UCSD-AML1 (cell line): ENCODE results near the gene EBLN2.

ENCODE experiments used
- DNase-seq: peaks from one replicate; lab custom pipeline; 2025; ENCODE audit not compliant: unreplicated experiment; lab: John Stamatoyannopoulos, UW

Gene EBLN2

DNA sequence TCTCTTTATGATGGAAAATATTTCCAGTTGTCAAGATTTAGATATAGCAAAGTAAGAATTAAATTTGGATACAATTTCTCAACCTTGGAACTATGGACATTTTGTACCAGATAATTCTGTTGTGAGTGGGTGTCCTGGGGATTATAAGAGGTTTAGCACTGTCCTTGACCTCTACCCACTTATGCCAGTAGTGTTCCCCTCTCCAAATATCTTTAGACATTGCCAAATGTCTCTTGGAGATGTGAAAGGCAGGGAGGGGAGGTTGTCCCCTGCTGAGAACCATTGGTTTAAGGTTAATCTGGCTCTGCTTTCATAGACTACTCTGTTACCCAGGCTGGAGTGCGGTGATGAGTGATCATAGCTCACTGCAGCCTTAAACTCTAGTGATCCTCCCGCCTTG, at the start of gene EBLN2:
TSS of gene EBLN2 (plus strand) at position 244 of the 400 bp plus-strand sequence. CDS start 423 bp downstream, outside the sequence.
- no peak for DNase-seq

DNA sequence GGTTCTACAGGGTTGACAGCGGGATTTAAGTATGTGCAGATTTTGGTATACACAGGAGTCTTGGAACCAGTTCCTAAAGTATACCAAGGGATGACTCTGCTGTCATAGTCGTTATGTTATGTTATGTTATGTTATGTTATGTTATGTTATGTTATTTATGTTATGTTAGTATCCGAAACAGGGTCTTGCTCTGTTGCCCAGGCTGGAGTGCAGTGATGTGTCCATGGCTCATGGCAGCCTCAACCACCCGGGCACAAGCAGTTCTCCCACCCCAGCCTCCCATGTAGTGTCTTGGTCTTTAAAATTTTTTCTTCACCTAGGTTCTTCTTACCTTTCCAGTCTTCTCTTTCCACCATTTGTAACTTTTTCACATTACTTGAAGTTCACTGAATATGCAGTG, 43.2 kb upstream of the EBLN2 start:
- no peak for DNase-seq

DNA sequence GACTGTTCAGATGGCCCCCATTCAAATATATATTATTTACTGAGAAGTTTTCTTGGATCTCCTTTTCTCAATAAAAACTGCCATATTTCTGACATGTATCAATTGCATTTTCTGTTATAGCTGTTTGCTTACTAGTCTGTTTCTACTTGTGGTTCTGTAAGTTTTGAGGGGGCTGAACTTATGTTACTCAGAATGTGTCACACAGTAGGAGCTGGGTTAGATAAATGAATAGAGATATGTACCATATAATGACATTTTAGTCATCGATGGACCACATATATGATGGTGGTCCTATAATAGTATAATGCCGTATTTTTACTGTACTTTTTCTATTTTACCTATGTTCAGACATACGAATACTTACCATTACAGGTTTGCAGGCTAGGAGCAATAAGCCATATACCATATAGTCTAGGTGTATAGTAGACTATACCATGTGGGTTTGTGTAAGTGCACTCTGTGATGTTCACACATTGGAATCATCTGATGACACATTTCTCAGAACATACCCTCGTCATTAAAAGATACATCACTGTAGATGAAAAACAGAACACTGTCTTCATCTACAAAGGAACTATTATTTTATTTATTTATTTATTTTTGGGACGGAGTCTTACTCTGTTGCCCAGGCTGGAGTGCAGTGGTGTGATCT, 42.5 kb upstream of the EBLN2 start:
- no peak for DNase-seq

DNA sequence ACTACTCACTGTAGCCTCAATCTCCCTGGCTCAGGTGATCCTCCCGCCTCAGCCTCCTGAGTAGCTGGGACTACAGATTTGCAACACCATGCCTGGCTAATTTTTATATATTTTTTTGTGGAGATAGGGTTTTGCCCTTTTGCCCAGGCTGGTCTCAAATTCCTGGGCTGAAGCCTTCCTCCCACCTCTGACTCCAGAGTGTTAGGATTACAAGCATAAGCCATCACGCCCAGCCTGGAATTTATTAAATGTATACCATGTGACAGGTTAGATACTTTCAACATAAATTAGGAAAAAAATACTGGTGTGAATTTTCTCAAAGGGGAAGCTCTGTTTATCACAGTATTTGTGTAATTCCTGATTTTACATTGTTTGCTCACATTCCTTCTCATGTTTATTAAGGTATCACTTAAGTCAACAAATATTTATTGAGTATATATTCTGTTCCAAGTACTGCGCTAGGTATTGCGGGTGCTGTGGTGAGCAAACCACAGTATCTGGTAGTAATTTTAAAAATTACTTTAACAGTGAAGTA, 40.1 kb upstream of the EBLN2 start:
- no peak for DNase-seq

DNA sequence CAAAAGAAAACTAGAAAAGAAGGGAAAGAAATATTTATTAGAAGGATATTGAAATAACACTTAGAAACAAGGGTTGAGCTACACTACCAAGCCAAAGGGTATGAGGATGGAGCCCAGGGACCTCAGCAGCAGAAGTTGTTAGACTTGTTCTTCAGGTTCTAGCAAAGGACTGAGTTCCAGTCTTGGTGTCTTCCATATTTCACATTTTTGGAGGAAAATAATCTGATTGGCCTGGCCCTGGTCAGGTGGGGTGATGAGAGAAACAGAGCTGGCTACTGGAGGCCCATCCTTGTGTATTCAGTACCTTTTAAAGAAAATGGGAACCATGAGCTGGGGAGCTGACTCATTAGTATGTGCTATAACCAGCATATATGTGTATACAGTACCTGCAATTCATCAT, 36.6 kb upstream of the EBLN2 start:
- DNase-seq, result no peak

DNA sequence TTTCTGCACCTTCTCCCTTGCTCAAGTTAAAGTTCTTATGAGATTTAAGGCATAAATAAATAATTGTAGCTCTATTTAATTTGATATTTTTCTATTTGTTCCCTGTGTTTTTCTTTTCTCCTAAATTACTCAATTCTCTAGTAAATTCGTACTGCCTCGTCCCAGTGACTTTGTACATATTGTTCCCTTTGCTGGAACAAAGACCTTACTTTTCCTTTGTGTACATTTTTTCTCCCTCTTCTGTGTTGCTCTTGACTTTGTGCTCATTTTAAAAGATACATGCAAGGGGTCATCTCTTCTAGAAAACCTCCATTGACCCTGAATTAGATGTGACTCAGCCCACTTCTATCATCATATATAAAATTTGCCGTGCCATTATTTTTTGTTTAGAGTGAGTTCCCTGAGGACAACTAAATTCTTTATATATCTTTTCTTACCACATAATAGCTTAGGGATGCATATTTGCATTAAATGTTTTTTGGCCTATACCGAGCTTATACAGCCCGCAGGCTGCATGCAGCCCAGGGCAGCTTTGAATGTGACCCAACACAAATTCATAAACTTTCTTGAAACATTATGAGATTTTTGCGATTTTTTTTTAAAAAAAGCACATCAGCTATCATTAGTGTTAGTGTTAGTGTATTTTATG, 35.2 kb upstream of the EBLN2 start:
- no peak for DNase-seq

DNA sequence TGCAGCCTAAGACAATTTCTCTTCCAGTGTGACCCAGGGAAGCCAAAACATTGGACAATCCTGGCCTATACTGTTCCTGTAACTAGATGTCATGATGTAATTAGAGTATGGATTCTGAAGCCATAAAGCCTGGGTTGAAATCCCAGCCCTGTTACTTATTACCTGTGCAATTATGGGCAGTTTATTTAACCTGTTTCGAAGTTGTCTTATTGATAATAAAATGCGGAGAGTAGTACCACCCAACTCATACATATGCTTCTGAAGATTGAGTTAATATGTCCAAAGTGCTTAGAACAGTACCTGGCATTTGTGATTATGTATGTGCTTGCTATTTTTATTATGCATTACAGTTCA, 34.7 kb upstream of the EBLN2 start:
- no peak for DNase-seq

DNA sequence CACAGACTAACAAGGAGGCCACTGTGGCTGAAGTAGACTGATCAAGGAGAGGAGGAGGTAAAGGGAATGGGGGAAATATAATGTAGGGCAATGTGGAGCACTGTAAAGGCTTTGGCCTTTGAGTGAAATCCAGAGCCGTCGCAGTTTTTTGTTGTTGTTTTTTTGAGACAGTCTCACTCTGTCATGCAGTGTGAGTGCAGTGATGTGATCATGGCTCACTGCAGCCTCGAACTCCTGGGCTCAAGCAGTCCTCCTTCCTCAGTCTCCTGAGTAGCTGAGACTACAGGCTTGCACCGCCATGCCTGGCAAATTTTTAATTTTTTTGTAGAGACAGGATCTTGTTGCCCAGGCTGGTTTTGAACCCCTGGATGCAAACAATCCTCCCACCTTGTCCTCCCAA, 32.7 kb upstream of the EBLN2 start:
- no peak for DNase-seq

DNA sequence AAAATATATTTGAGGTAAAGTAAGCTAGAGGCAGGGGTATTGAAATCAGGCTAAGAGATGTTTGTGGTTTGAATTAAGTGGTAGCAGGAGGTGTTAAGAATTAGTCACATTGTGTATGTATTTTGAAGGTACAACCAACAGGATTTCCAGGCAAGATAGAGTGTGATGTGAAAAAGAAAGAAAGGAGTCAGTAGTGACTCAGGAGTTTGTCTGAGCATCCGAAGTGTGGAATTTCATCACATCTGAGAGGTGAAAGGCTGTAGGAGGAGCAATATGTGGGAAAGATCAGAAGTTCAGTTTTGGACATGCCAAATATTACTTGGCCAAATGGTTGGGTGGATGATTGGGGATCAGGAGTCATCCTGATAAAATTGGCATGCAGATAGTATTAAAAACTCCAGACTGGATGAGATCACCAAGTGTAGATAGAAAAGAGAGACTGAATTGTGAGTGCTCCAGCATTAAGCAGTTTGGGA, 32.1 kb upstream of the EBLN2 start:
- no peak for DNase-seq

DNA sequence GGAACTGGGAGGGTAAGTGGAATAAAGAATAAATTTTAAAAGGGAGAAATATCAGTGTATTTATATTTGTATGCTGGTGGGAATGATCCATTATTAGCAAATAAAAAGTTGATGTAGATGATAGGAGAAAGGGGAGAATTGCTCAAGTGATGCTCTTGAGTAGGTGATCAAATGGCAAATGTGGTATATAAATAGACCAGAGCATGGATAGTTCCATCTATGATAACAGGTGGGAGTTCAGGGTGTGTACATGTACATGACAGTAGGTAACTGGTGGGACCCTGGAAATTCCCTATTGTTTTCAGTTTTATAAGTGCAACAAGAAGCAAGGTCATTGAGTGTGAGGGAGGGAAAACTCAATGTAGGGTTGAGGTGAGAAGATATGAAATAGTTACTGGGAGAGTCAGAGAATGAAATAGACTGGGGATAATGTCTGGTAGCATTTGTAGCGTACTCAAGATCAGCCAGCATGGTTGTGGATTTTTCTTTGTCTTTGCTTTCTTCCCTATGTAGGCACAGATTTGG, 31.3 kb upstream of the EBLN2 start:
- DNase-seq, result no peak

DNA sequence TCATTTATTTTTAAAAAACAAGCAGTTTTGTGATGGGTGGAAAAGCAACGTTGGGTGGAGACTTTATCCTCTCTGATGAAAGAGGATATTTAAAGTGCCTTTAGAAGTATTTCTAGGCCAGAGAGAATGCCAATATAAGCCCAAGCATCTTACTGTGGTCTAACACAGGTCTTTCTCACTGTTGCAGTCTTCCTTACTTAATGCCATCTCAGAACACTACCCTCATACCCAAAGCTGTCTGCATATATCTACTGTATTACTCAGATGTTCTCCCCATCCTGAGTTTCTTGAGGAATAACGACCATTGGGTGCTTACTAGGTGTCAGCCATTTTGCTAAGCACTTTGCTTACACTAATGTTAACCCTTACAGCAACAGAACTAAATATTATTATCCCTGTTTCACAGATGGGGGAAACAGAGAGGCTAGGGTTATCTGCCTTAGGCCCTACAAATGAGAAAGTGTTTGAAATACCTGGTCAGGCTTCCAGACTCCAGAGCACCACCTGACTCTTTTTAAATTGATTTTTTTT, 29.8 kb upstream of the EBLN2 start:
- no peak for DNase-seq

DNA sequence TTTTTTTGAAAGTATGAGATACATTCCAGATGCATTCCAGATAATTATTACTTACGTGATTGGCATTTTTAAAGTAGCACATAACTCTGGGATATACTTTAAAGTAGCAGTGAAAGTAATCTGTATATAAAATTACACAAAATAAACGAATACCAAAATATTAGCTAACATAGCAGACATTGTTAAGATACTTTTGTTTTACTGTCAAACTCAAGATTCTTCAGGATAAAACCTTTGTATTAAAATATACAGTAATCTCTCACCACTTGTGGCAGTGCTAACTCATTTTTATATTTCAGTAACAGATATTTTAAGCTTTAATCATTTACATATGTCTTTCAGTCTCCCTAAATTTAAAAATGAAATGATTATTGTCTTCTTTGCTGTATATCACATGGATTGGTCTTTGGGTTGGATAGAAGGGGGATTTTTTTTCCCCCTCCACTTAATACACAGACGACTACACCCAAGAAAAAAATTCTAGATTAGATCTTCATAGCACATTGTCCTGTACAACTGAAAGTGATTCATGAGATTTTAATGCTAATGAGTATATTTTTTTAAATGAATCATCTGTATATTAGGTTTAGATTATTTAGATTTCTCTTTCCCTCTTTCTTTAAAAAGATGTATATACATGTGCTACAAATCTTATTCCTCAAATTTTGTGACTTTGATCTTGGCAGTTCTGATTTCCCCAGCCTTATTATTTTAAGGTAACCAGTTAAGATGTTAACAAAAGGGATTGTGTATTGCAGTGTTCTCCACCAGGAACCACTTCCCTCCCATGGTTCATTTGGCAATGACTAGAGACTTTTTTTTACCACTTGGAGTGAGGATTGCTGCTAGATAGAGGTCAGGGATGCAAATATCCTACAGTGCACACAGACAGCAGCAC, 24.5 kb upstream of the EBLN2 start:
- DNase-seq, result no peak

DNA sequence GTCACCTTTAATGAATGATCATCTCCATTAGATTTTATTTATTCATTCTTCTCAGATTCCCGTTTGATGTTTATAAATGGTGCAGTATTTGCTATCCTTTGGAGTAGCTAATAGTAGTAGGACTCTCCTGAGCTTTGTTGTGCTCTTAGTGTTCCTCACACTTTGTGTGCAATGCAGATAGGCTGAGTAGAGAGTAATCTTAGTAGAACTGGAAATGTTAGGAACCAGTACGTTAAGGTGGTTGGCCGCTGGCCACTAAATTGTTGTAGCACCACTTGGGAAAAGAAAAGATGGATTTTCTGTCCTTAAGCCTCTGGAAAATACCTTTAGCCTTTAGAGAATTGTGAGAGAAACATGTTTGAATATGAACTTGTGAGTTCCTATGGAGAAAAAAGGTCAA, 19.9 kb upstream of the EBLN2 start:
- no peak for DNase-seq

DNA sequence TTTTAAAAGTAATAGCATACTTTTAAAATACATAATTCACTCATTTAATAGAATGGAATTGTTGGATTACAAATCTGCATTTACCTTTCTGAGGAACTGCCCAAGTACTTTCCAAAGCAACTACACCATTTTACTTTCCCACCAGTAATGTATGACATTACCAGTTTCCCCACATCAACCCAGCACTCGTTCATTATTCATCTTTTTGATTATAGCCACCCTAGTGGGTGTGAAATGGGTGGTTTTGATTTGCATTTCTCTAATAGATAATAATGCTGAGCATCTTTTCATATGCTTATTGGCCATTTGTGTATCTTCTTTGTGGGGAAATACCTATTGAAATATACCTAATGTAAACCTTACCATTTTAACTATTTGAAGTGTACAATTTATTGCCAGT, 18.0 kb upstream of the EBLN2 start:
- DNase-seq, result no peak

DNA sequence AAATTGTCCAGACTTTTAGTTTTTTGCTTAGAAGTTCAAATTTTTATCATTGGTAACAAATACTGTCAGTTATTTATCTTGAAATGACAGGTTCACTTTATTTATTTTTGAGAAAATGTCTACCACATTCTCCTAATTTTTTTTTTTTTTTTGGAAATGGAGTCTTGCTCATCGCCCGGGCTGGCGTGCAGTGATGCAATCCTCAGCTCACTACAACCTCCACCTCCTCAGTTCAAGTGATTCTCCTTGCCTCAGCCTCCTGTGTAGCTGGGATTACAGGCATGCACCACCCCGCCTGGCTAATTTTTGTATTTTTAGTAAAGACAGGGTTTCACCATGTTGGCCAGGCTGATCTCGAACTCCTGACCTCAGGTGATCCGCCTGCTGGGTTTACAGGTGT, 16.1 kb upstream of the EBLN2 start:
- no peak for DNase-seq

DNA sequence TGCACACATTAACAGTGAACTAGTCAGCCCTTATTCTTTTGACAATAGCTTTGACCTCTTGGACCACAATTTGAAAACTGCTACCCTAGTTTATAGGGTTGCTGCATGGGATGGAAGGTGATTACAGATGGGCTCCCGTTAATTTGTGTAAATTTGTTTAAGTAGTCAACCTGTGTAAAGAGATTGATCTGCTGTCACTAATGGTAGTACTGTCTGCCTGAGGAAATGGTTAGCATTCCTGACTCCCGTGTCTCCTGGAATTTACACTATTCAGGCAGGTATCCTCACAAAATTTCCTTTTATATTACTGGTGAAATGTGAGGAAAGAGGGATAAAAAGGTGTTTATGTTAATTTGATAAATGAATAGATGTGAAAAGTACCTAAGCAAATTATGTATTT, 15.3 kb upstream of the EBLN2 start:
- no peak for DNase-seq

DNA sequence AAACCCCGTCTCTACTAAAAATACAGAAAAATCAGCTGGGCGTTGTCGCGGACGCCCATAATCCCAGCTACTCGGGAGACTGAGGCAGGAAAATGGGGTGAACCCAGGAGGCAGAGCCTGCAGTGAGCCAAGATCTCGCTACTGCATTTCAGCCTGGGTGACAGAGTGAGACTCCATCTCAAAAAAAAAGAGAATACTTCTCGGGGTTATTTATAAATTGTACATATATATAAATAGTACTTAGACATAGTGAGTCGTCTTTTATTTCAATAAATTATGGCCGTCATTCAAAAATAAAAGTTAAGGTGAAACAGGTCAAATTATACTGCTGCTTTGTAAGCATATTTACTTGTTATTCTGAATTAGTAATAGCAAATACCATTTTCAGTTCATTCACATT, 12.1 kb upstream of the EBLN2 start:
- DNase-seq, result no peak

DNA sequence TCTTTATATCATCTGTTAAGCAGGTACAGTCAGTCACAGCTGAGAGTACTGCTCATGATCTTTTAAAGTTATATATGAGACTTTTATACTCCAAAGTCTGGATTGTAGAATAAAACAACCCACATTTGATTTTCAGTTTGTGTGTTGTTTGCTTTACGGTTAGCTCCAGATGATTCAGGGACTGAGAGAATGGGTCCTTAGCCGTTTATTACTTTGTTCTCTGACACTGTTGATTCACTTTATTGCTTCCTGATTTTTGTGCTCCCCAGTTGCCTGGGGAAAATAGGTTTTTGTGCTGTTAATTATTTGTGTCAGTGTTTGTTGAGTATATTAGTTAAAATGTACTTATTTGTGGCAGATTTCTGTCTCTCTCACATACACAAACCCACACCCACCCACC, 8.6 kb upstream of the EBLN2 start:
- no peak for DNase-seq

DNA sequence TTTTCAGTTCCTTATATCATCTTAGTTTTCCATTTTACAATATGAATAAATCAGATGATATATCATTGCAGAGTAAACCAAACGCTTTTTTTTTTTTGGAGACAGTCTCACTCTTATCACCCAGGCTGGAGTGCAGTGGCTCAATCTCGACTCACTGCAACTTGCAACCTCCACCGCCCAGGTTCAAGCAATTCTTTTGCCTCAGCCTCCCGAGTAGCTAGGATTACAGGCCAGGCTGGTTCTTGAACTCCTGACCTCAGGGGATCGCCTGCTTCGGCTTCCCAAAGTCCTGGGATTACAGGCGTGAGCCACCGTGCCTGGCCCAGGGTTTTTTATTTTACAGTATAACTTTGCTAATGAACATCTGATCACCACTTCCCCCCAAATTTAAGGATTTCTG, 5.9 kb upstream of the EBLN2 start:
- no peak for DNase-seq

DNA sequence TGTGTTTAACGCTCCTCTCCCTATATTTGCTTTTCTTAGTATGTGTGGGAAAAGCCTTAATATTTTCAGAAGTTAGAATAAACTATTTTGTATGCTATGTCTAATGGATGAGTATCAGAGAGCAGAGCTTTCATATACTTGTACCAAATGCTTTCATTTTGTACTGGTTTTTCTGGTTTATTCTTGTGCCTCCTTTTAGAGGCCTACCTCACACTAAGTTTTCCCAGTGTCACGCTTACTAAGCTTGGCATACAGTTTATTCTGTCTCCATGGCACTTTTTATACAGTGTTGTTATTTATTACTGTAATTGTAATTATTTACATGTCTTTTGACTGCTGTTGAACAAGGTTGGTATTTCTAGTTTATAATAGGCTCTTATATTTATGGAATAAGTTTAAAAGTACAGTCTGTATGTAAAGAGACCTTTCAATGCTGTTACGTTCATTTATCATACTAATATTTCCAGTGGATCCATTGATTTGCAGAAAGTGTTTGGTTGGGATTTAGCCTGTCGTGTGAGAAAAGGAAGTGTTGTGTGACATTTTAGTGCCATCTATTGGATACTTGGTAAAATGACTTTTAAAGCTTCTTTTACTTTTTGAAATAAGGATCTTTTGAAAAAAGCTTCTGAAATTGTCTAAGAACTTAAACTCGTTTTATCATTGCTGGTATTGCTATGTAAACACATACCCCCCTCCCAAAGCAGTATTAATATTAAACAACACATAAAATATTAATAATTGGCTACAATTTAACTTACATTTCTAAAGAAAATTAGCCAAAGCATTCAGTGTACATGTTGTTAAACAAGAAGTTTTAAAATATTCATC, 5.2 kb upstream of the EBLN2 start:
- no peak for DNase-seq

DNA sequence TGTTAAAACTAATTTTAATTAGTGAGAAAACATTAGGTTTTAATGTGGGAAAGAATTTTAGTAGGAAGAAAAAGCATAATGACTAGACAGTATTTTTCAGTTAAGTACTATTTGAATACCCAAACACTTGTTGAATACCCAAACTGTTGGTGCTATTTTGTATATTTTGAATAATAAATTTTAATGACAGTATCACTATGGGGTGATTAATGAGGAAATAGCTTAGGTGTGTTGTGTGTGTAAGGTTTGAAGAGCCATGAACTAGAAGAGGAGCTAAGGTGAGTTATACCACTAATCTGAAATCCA, 4.7 kb upstream of the EBLN2 start:
- DNase-seq, result no peak
